IPS-NIHi11 (cell line): Measurements from ENCODE around the gene ACBD6.
A peak's percentile ranks its signal among the peaks of the same experiment; 100 is the strongest.

ENCODE experiments used
- DNase-seq: peaks from one replicate; pipeline ENCODE4 v3.0.0; 2012; ENCODE audit warnings: mixed read lengths, low spot score

ACBD6 gene

DNA sequence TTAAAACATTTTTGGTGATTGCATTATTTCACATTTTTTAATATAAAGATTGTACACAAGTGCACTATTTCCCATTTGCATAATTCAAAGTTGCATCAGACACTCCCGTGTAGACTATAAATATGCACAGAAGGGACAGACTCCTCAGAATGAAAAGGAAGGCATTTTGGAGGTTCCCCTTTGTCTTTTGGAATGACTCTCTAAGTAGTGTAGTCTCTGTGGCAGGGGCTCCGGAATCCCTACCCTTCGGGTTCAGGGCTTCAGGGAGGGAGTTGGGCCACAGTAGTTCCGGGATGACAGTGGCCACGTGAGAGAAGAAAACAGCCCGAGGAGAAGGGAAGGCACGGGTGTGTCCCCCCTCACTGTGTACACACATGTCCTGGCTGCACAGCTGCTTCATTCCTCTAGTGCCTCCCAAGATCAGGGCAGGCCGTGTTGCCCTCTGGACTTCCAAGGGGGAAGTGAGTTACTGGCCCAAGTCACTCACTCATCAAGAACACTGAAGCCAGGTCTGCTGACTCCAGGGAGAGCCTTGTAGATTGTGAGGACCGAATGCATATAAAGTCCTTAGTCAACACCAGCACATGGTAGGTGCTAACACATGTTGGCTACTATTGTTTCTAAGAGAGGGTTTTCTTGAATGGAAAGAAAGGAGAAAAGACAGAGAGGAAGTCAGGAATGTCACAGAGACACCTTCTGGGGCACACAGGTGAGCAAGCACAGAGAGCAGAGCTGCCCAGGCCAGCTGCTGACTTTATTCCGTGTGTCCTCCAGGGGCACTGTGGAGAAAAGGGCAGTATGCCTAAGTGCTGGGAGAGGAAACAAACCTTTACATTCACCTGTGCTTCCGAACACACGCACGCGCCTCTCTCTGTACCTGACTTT, 232.5 kb downstream of the ACBD6 start:
- DNase-seq = peak; percentile 65

DNA sequence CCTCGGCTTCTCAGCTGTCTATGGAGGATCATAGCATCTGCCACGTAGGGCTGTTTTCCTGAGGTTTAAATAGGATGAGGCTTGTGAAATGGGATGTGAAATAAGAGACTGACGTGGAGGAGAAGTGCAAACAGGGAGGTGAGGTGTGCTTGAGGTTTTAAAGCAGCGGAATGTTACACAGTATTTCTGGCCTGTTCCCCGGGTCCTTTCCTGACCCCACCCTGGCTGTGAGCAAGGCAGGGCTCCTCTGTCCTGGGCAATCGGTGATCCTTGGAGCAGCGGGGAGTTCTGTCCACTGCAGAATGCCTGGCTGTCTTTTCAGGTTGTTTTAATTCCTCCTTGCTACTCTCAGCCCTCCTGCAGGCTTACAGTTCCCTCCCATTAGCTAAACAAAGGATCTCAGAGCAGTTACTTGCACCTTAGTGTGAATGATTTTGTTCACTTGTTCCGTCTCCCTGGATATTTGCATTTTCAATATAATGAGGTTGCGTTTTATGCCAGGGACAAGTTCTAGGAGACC, 233.8 kb downstream of the ACBD6 start:
- peak; percentile 44 for DNase-seq

DNA sequence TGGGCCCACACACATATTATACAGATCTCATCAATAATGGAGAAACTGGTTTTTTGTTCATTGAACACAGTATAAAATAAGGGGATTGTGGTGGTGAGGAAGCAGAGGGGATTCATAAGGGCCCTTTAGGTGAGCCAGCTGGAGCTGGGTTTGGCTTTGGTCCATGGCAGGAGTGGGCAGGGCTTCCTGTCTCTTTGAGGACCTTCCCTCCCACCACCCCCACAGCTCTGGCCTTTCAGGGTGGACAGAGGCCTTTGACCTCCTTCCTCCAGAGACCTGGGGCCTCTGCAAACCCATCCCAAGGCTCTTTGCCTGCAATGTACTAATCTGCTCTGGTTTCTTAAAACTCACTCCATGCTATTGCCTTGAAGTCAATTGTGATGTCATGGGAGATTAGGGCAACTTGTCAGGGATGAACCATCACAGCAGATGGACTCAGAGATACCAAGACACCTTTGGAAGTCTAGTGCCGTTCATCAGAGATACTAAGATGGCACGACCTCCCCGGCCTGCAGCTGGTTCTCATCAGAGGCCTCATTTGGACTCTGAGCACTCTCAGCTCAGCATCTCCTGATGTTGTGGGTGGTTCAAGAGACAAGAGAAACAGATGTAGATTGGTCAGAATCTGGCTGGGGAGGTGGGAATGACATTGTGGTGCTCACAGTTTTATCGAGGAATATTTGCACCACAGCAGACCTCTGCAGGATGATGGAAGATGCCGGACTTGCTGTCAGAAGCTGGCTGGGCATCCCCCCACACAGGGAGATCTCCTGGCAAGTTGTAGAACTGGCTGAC, 234.4 kb downstream of the ACBD6 start:
- no peak for DNase-seq

DNA sequence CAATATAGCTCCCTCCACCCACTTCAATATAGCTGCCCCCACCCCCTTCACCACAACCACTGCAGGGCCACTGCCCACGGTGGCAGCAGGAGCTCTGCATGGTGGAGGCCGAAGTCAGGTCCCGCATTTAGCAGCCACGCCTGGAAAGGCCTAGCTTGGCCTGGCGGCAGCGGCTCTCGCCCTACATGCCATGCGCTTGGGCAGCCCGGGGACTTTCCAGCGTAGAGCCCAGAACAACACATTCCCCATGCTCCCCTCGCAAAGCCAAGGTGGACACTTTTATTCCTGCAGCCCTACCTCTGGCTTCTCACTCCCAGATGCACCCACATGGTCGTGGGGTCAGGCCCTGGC, 235.2 kb downstream of the ACBD6 start:
- no peak for DNase-seq

DNA sequence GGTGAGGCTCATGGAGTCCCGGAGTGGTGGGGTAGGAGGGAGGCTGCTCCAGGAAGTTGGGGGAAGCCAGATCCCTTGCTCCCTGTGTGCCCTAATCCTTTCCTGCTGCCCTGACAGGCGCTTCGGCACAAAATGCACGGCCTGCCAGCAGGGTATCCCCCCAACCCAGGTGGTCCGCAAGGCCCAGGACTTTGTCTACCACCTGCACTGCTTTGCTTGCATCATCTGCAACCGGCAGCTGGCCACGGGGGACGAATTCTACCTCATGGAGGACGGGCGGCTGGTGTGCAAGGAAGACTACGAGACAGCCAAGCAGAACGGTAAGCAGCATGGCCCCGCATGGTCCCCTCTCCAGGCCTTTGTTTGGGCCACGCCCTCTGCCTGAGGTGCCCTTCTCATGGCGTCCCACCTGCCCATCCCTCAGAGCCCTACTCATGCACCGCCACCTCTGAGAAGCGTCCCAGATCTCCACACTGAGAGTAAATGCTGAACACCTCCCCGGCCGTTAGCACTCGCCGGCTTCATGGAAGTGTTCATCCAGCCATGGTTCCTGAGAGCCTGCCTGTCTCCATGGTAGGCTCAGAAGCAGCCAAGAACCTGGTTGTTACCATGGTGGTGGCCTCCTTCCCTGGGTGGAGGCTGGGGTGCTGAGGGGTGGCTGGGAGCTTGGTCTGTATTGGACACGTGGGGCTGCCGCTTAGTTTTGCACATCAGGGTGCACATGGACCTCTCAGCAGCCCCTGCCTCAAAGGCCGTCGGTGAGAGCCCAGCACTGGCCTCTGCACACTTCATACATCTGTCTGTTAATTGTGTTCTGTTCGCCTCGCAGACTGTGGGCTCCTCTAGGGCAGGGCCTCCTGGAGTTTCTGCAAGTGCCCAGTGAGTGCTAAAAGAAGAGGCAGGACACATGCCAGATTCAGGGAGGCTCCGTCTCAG, 235.8 kb downstream of the ACBD6 start:
- no peak for DNase-seq

DNA sequence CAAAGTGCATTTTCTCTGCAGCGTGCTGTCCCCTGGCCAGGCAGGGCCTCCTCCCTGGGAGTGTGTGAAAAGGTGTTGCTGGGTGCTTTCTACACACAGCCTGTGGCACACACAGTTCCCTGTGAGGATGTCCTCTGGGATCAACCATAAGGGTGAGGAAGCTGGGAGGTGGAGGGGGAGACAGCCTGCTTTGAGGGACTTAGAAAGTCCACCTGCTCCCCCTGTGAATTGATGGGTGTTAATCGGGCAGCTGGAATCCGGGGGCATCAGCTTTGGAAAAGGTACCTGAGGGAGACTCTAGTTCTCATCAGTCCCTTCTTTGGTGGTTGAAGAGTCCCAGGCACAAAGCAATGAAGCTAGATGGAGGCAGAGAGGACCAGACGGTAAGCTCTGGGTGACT, 236.5 kb downstream of the ACBD6 start:
- no peak for DNase-seq

DNA sequence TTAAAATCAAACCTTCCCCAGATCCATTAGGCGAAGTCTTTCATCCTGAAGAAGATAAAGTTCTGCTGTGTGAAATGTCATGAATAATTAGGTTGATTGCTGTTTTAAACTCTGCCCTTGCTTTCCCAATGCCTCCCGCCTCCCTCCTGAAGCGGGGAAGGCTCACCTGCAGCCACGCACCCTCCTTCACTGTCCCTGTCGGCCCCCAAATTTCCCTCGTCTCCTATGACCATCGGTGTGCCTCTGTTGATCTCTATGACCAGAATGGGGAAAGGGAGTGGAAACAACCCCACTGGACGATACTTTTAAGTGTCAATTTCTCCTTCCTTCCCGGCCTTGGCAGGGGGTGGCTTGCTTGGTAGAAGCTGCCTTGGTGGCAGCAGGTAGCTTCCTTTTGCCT, 237.2 kb downstream of the ACBD6 start:
- DNase-seq = no peak

DNA sequence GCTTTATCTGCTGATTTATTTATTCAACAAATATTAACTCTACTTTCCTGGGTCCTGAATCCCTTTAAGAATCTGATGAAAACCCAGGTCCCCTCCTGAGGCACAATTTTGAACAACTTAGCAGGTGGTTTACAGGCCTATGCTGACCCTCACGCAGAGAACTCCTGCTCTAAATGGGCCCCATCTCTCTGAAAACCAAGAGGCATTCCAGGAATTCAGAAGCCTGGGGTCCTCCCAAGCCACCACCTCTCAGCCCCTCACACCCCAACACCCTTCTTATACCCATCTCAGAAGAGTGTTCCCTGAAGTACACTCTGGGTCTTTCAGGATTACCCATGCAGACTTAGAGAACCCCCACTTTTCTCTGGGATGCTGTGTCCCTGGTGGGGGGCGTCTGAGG, 237.8 kb downstream of the ACBD6 start:
- no peak for DNase-seq

DNA sequence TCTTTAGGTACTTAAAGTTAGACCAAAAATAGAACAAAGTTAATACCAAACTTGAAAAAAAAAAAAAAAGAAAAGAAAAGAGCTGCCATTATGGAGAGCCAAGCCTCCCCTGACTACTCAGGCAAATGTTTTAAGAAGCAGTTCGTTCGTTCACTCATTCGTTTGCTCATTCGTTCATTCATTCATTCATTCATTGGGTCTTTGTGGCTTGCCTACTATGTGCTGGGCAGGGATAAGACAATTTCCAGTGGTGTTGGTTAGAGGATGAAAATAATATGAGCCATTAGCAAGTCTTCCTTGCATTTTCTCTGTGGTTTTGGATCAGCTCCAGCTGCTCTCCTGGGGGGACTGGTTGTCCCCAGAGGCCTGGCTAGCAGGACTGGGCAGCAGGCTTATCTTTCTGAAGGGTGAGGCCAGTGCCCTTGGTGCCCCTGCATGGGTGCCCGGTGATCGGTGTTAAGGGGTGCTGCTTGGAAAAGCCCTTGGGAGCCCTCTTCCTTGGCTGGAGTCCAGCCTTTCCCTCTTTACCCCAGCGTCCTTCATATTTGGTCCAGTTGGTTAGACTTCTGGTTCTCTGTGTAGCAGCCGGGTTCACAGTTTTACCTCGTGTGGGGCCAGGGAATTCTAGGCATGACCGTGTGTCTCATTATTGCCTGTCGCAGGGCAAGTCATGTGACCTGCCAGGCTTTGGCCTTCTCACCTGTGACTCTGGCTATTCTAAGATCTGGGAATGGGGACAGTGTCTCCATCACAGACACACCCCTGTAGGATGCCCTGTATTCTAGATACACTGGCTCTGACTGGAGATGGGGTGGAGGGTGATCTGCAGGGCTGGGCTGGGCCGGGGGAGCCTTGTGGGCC, 239.5 kb downstream of the ACBD6 start:
- DNase-seq = no peak

DNA sequence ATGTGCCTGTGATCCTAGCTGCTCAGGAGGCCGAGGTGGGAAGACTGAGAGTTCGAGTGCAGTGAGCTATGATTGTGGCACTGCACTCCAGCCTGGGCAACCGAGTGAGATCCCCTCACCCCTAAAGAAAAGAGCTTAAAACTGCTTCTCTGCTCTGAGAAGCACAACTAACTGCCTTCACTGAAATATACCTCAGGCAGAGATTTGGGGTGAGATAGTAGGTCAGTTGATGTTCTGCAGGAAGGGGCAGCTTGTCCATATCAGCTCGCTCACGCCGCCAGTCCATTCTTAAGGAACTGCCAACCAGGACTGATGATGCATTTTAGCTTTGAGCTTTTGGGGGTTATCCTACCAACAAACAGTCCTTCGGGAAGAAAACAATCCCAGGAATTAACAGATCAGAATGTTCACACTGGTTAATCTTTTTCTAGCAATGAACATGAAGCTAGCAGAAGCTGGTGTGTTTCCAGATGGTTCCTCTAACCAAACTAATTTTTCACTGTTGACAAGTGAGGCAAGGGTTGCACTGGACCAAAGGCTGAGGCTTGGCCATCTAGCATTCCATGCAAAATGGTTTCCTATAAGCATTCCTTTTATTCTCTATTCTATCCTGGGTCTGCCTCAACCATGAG, 240.7 kb downstream of the ACBD6 start:
- DNase-seq = no peak

DNA sequence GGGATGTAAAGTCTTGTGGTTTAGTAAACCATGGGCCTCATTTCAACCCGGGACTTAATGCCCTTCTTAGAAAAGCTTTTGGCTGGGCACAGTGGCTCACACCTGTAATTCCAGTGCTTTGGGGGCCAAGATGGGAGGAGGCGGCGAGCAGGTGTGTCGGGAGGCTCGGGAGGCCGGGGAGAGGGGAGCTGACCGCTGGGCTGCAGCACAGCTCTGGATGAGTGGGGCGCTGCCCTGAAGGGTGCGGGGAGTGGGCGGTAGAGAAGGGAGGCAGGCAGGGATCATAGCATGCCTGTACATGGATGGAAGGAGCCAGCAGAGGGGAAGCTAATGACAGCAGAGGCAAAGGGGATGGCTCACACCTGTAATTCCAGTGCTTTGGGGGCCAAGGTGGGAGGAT, 241.3 kb downstream of the ACBD6 start:
- no peak for DNase-seq

DNA sequence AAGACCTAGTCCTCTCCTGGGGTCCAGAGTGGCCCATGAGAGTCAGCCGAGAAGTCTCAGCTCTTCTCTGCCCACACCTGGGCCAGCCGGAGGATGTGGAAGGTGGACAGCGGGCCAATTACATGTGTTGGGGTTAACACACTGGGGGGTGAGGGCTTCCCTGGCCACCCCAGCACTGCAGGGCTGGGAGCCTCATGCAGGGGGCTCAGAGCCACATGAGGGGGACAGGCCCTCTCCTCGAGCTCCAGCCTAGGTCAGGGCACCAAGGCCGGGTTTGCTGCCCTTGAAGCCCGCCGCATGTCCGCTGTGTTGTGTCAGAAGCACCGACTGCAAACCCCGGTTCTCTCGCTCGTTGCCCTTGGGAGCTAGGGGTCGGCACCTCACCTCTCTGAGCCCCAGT, 241.8 kb downstream of the ACBD6 start:
- DNase-seq = no peak

DNA sequence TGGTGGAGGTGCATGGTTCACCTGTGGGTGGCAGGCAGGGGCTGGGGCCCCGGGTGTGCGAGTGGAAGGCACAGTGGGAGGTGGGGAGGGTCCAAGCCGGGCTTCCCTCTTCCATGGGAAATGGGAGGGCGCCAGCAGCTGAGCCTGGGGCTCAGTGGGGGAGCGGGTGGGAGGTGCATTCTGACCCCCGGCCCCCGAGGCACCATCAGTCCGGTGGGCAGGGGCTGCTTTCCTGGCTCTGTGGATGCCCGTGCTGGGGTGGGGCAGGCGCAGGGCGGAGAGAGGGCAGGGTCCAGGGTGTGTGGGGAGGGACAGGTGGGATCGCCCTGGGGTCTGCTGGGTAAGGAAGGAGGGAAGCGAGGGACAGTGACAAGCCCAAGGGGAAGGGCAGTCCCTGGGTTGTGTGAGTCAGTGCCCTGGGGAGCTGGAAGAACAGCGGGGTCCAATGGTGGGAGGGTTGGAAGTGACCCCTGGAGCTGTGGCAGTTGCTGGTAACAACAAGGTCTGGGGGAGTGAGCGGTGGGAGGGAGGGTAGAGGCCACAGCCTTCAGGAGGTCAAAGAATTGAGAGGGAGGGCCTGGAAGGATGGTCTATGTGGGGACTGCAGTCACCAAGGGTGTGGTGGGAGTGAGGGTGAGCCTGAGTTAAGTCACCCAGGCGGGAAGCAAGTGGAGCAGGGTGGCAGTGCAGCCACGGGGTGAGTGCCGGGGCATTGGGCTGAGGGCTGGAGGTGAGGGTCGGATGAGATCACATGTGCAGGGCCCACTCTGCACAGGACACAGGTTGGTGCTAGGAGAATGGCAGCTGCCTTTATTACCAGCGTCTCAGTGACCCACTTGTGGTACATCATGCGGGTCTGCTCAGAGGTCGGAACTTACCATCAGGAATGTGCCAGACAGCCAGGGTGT, 242.7 kb downstream of the ACBD6 start:
- DNase-seq = no peak

DNA sequence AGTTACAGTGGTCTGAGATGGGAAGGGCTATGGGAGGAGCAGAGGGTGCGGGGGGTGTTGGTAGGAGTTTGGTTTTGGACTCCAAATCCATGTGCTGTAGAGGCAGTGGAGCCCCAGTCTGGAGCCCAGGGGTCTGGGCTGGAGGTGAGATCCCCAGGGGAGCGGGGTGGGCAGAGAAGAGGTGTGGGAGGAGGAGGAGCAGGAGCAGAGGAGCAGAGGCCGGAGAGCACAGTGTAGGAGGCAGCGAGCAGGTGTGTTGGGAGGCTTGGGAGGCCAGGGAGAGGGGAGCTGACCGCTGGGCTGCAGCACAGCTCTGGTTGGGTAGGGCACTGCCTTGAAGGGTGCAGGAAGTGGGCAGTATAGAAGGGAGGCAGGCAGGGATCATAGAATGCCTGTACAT, 243.4 kb downstream of the ACBD6 start:
- DNase-seq = no peak

DNA sequence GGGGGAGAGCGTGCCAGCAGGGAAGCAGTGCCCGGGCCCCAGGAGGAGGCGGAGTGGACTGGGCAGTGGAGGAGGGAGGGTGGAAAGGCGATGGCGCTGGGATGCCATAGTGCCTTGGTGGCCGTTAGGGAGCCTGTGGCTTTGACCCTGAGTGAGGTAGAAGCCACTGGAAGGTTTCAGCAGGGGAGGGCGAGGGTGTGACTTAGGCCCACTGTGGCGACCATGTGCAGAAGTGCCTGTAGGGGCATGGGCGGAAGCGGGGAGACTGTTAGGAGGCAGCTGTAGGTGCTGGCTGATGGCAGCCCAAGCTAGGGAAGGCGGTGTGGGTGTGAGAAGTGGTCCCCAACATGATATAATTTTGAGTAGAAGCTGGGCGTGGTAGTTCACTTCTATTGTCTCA, 244.1 kb downstream of the ACBD6 start:
- DNase-seq = no peak

DNA sequence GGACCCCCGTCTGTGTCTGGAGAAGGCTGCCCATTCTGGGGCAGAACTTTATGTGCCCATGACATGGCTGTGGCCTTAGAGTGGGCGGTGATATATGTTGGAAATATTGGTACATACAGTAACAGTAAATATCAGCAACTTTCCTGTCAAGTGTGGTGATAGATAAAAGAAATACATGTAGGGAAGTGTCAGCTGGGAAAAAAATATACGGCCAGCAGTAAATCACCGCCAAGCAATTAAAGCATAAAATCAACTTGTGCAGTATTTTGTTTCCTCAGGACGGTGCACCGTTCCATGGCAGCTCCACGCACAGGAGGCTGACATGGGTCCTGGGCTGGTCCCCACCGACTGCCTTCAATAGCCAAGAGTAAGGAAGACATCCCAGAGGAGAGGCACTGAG, 244.9 kb downstream of the ACBD6 start:
- no peak for DNase-seq

DNA sequence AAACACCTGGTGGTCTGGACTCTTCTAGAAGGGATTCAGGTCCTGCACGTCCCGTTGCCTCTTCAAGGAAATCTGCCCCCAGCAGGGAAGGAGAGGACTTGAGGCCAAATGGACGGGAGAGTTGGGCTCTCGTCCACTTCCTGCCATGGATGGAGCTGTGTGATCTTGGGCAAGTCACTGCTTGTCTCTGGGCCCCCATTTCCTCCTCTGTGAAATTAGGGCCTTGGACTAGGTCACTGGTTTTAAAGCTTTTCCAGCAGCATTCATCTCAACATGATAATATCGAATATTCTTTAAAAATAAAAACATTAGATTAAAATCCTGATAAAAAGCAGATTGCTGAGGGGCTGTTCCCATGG, 245.4 kb downstream of the ACBD6 start:
- DNase-seq = no peak

DNA sequence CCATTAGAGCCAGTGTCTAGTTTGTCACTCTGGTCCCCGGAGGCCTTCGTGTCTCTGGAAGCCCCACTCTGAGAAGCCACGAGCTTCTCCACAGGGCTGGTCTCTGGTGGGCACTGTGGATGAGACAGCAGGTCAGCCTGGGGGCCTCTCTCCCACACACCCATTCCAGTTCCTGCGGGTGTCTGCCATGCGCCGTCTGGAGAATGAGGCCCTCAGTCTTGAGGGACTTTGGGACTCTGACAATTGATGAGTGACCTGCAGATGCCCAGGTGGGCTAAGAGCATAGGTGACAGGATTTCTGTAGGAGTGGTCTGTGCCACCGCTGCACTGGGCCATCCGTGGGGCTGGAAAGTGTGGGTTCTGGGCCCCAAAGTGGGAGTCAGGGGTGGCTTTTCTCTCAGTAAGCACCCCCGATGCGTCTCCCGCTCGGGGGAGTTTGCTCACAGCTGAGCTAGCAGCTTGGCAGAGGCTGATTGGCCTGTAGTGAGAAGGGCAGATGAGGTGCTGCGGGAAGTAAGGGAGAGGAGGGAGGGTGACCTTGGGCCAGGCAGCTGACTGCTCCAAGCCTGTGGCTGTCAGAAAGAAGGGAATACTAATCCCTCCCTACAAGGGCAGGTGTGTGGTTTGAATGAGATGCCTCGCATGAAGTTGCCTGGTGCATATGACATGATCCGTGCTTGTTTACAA, 245.9 kb downstream of the ACBD6 start:
- DNase-seq = no peak
